ENCODE results near the gene C6orf163.
A peak's percentile ranks its signal among the peaks of the same experiment; 100 is the strongest.

C6orf163 gene

GRCh38 chr6:87357479-87358196 is 13.0 kb downstream of the C6orf163 start:
- no peak for DNase-seq (ENCODE audit: low spot score)

- no peak for DNase-seq (ENCODE audit: low spot score)
These were observed 20.1 kb downstream of the C6orf163 start for GRCh38 chr6:87364602-87365252.

- no peak for DNase-seq (ENCODE audit: low spot score)
These were observed 21.6 kb downstream of the C6orf163 start for GRCh38 chr6:87366072-87366827.

- DNase-seq (ENCODE audit: low spot score), result no peak
These were observed 22.3 kb downstream of the C6orf163 start for GRCh38 chr6:87366899-87367298.

- DNase-seq (ENCODE audit: low spot score), result no peak
These were observed 28.8 kb downstream of the C6orf163 start for GRCh38 chr6:87373377-87373776.

- no peak for DNase-seq (ENCODE audit: low spot score)
These were observed 30.7 kb downstream of the C6orf163 start for GRCh38 chr6:87375315-87375714.

GRCh38 chr6:87376643-87377042 is 32.0 kb downstream of the C6orf163 start:
- DNase-seq (ENCODE audit: low spot score), result no peak

- no peak for DNase-seq (ENCODE audit: low spot score)
These were observed 34.3 kb downstream of the C6orf163 start for GRCh38 chr6:87378947-87379346.

- DNase-seq (ENCODE audit: low spot score), result no peak
These were observed 38.2 kb downstream of the C6orf163 start for GRCh38 chr6:87382861-87383260.

GRCh38 chr6:87384038-87384437 is 39.4 kb downstream of the C6orf163 start:
- DNase-seq (ENCODE audit: low spot score), result no peak

- no peak for DNase-seq (ENCODE audit: low spot score)
These were observed 39.8 kb downstream of the C6orf163 start for GRCh38 chr6:87384449-87384848.

GRCh38 chr6:87391334-87391733 is 46.7 kb downstream of the C6orf163 start:
- peak; percentile 66 for DNase-seq (ENCODE audit: low spot score)

GRCh38 chr6:87393026-87393622 is 48.5 kb downstream of the C6orf163 start:
- peak; percentile 86 for DNase-seq (ENCODE audit: low spot score)

GRCh38 chr6:87395431-87395830 is 50.8 kb downstream of the C6orf163 start:
- no peak for DNase-seq (ENCODE audit: low spot score)

- DNase-seq (ENCODE audit: low spot score), result peak; percentile 39
These were observed 52.2 kb downstream of the C6orf163 start for GRCh38 chr6:87396595-87397392.

GRCh38 chr6:87397656-87398055 is 53.0 kb downstream of the C6orf163 start:
- DNase-seq (ENCODE audit: low spot score), result no peak

GRCh38 chr6:87401832-87402231 is 57.2 kb downstream of the C6orf163 start:
- DNase-seq (ENCODE audit: low spot score), result no peak

- no peak for DNase-seq (ENCODE audit: low spot score)
These were observed 62.9 kb downstream of the C6orf163 start for GRCh38 chr6:87407561-87407900.

GRCh38 chr6:87407901-87408720 is 63.5 kb downstream of the C6orf163 start, which contains the start of gene CFAP206:
Gene CFAP206 (plus strand): TSS chr6:87407972. CDS start chr6:87409840, 1,868 bp downstream.
- DNase-seq (ENCODE audit: low spot score), result peak; percentile 91

GRCh38 chr6:87408721-87409155 is 64.1 kb downstream of the C6orf163 start:
- DNase-seq (ENCODE audit: low spot score), result no peak

Measured in NAMALWA (cell line).